NCI-H526 (cell line): Measurements from ENCODE around the gene ZFPL1.

ENCODE experiments used
- DNase-seq, 2 experiments: peaks; one replicate each; lab custom pipeline; 2025; lab: John Stamatoyannopoulos, UW

ZFPL1 gene

DNA sequence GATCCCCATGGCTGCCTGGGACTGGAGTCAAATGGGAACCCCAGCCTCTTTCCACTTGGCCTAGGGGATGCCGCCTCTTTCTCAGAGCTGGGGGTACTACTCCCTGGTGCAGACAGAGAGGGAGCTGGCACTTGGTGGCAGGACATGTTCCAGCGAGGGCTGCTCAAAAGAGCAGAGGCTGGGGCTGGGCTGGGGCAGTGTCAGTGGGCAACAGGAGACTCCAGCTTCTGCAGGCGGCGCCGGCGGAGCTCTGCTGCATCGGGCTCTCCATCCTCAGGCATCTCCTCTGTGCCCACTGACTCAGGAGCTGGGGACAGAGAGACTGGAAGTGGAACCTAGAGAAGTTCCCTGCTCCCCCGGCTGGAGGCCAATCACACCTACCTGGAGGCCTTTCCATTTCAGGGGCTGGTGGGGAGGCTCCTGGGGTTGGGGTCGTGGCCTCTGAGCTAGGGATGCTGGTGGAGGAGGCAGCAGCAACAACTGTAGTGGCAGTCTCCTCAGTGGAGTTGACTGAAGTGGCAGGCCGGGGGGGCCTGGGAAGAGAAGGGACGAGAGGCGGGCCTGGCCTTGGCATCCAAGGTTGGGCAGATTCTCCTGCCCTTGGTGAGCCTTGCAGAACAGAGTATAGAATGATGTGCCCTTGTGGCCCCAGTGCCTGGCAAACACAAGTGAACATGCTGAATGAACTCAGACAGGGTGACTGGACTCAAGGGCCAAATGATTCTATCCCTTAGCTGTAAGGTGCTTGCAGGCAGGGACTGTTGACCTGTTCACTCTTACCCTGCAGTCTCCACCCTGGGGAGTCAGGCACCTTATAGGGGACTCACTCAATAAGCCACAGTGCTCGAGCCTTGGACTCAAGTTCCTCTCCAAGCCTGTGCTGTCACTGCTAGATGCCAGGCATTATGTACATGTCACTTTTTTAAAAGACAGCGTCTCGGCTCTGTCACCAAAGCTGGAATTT lies 44.4 kb downstream of the ZFPL1 start:
- no peak for DNase-seq

DNA sequence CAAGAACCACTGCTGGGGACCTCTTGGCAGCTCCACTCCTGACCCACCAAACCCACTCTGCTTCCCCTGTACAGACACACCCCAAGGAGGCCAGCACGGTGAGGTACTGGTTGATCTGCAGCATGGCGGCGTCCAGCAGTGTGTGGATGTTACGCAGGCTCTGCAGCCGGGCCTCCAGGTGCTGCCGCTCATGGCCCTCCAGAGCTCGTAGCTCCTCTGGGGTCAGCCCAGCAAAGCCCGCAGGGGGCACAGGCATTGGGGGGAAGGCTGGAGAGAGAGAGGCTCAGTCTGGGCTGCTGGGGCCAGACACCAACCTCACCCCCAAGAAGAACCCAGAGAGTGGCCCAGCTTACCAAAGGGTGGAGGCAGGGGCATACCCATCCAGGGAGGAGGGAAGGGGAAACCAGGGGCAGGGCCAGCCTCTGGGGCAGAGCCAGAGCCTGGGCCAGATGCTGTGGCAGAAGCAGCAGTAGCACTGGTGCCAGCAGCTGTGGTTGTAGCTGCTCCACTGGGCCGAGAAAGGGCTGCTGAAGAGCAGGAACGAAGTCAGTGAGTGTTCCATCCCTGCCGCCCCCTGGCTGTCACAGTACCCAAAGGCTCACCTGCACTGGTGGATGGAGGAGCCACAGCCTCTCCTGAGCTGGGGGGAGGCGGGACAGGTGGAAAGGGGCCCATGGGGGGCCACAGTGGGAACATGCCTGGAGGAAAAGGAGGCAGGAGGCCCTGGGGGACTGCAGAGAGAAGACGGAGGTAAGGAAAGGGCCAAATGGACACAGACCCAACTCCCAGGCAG lies 45.8 kb downstream of the ZFPL1 start:
- no peak for DNase-seq

DNA sequence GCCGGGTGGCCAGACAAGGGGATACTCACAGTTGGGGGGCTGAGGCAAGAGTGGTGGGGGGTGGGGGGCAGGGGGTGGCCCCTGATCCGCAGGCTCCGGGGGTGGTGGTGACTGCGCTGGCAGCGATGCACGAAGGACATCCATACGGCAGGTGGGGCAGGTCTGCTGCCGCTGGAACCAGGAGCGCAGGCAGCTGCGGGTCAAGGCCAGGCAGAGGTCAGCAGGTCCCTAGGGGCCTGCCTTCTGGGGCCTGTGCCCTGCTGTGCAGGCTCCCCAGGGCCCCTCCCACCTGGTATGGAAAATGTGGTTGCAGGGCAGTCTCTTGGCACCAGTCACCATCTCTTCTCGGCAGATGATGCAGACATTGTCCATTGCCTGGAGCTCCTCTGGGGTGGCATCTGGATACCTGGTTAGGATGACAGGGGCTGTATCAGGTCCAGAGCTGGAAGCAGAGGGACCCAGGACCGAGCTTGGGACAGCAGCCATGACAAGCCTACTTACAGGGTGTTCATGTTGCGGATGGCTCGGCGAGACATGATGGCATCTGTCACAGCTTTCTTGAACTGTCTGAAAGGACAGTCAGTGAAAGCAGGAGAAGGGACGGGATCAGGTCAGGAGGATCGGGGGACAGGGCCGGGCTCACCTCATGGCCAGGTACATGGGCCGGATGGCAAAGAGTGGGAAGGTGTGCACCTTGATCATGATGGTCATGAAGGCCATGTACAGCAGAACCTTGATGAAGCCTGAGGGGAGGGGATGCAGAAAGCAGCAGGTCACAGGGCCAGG lies 46.8 kb downstream of the ZFPL1 start:
- no peak for DNase-seq

GRCh38 chr11:65131417-65131776 lies 47.4 kb downstream of the ZFPL1 start:
- no peak for DNase-seq

DNA sequence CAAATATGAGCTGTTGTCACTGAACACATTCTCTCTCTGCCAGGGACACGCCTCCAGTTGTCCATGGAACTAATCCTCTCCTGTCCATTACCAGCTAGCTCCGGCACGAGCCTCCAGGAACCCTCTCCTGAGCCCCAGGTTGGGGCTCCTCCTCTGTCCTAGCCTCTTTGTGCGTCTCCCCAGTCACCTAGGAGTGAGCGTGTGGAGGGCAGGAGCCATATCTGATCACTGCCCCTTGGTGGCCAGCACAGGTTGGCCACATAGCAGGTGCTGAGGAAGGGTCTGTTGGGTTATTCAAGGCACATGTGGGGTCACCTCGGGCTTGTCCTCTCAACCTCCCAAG lies 47.8 kb downstream of the ZFPL1 start:
- no peak for DNase-seq

DNA sequence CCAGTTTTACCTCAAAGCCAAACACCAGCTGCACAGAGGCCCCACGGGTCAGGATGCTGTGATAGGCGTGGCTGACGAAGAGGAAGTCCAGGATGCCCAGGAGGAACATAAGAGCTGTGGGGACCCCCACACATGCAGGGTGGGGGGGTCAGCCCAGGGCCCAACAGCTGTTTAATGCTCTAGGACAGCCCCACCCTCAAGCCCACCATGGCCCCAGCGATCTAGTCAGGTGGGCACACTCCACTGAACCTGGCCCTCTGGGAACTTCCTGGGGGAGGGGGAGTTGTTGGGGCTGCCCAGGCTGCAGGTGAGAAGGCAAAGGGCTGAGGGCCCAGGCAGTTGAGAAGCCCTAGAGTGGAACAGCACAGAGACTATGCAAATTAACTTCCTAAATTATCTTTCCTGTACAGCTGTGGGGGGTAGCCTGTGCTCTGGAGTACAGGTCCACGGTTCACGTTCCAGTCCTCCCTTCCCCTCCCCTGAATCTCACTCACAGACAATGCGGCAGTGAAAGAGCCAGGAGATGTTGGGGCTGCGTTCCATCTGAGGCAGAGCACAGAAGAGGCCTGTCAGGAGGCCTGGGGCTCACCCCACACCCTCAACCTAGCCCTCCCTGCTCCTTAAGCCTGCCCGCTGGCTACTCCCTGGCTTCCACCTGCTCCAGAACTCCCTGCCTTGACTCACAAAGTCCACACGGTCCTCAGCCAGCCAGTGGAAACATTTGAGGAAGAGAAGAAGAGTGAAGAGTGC lies 48.4 kb downstream of the ZFPL1 start:
- DNase-seq: peak in 1 of 2 experiments; percentile 58

GRCh38 chr11:65132988-65133700 lies 49.1 kb downstream of the ZFPL1 start:
- peak; percentile 64 to 88 for DNase-seq

GRCh38 chr11:65133724-65134123 lies 49.7 kb downstream of the ZFPL1 start:
- DNase-seq: no peak

- DNase-seq: peak; percentile 89 to 96
These were observed 50.4 kb downstream of the ZFPL1 start, which contains the start of gene SYVN1 for GRCh38 chr11:65134240-65134951. SYVN1 (minus strand) TSS chr11:65134519; CDS start chr11:65133601, 918 bp downstream.

DNA sequence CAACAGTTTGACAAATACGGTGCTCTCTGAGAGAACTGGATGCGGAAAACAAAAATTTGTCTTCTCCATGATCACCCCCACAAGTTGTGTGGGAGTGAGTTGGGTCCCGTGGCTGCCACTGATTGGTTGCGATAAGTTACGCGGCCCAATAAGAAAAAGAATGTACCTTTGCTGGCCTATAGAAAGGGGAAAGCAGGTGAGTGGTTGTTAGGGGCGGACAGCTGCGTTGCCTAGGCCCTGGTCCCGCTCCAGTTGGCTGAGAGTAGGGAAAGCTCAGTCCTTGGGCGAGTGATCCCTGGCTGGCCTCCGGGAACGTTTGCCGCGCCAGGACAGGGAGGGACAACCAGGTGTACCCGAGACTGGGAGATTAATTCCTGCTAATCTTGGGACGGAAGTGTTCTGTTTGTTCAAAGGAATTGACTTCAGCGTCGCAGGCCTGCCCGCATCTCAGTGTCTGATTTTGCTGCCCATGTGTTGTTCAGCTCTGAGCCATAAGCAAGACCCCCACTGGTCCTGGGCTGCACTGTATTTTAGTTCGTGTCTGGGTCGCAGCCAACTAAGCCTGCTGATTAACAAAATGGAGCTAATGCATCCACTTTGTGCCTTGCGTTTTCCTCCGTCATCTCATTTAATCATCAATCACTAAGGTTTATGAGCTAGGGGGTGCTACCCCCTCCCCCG lies 51.1 kb downstream of the ZFPL1 start:
- peak; percentile 99 for DNase-seq

DNA sequence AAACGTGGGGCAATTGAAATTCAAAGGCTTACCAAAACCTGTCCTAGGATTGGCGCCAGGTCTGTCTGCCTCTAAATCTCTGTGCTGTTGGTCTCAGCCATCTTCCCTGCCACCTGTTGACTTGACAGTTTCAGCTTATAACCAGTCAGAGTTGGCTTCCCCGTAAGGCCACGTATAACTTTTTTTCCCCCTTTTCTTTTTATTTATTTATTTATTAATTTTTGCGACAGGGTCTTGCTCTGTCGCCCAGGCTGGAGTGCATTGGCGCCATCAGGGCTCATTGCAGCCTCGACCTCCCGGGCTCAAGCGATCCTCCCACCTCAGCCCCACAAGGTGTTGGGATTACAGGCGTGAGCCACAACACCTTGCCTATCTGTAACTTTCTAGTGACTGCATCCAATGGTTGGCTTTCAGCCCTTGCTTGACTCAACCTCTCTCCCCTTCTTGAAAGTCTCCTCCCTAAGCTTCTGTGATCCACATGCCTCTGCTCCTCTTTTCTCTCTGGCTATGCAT lies 51.7 kb downstream of the ZFPL1 start:
- peak in 1 of 2 experiments; percentile 41 for DNase-seq

- no peak for DNase-seq
These were observed 52.6 kb downstream of the ZFPL1 start for GRCh38 chr11:65136515-65137096.
